Activated CD4-positive, alpha-beta T cell treated with anti-CD3 and anti-CD28 coated beads for 1 hour (primary cell): ENCODE measurements around the gene PRKN.

Experiments used
- DNase-seq: peaks from one replicate; pipeline ENCODE4 v3.0.0-alpha.2; 2020

The PRKN gene

DNA sequence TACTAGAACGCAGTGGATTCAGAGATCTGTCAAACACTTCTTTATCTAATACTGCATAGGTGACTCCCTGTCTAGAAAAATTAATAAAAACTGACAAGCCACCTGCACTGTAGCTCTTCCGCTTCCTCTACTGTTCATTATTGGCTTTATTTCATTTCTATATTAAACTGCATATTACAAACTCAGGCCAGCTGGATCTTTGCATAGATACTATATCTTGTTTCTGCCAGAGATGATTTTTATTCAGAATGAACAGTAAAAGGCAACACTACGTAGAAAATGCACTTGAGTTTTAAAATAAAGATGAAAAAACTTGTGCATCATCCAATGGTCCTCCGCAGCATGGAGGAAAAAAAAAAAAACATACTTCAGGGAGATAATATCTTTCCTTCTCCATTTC is 508.3 kb downstream of the PRKN start:
- no peak for DNase-seq

- DNase-seq = no peak
These were observed 509.6 kb downstream of the PRKN start for GRCh38 chr6:162217811-162218493.

GRCh38 chr6:162217058-162217457 is 510.5 kb downstream of the PRKN start:
- DNase-seq = no peak

GRCh38 chr6:162211777-162212176 is 515.8 kb downstream of the PRKN start:
- no peak for DNase-seq

GRCh38 chr6:162211022-162211421 is 516.5 kb downstream of the PRKN start:
- no peak for DNase-seq

GRCh38 chr6:162203287-162203686 is 524.3 kb downstream of the PRKN start:
- no peak for DNase-seq

DNA sequence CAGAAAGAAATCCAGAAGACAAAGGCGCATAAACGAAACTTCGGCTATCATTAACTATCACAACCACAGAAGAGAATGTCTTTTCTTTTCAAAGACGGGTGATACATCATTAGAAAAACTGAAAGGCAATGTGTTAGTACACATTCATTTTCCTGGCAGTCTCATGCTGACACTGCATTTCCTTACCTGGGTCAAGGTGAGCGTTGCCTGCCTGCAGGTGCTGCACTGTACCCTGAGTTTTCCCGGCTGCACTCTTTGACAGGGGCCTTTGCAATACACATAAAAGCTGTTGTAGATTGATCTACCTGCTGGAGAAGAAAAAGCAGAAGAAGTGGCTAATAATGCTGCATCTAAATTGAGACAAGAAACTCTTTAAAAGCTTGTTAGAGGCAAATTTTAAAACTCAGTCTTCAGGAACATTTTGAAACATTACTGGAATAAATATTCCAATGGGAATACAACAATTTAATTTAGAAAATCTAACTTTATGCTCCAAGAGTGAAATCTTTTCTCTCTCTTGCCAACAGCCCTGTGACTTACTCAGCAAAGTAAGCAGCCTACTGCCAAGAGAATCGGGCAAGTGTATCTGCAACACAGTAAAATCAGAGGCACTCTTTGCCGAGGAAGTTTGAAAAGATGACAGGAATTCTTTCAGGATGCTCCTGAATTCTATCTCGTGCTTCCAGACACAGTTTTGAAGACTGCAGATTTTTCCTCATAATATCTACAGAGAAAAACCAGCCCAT is 526.4 kb downstream of the PRKN start:
- no peak for DNase-seq

- no peak for DNase-seq
These were observed 527.5 kb downstream of the PRKN start for GRCh38 chr6:162200041-162200440.

DNA sequence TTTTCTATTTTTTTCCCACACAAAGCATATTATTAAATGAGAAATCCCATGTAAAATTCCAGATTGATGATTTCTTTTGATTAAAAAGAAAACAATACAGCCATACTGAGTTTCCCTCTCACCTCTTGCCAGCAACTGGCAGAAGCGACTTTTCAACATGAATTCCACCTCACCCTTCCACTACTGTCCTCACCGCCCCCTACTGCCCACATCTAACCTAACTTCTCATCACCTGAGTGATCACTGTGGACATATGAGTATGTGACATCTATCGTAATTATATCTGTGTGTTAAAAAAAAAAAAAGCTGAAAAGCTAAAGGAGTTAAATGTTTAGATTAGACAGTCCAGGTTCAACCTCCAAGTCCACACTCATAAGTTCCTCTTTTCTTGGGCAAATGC is 528.6 kb downstream of the PRKN start:
- no peak for DNase-seq

DNA sequence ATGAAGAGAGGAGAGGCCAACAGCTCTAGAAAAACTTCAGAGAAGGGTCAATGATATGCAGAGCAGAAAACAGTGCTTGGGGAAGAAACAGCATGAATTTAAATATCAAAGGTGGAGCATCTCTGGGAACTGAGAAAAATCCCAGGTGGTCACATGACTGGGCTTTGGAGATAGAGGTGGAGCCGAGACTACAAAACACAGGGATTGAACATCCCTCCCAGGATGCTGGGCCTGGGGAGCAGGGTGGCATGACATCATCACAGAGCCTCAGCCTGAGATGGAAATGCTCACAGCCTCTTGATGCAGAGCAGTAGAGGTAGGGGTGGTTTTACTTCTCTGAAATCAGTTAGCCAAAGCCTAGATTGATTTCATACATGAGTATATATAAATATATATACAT is 529.5 kb downstream of the PRKN start:
- no peak for DNase-seq

GRCh38 chr6:162195441-162195840 is 532.1 kb downstream of the PRKN start:
- no peak for DNase-seq

DNA sequence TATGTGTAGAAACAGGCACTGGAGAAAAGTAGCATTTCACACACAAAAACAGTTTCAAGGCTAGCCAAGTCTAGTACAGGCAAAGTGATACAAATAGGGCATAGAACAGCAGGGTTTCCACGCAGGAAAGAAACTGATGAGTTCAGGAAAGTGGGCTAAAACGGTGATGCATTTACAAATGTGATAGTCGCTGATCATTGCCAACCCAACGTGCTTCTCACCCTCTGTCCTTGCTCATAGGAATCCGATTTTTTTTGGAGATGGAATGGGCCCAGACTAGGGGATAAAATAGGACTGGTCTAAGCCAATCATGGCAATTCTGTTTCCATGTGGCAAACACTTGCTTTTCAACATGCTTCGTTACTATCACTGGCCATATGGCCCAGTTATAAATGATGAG is 536.6 kb downstream of the PRKN start:
- DNase-seq = no peak

DNA sequence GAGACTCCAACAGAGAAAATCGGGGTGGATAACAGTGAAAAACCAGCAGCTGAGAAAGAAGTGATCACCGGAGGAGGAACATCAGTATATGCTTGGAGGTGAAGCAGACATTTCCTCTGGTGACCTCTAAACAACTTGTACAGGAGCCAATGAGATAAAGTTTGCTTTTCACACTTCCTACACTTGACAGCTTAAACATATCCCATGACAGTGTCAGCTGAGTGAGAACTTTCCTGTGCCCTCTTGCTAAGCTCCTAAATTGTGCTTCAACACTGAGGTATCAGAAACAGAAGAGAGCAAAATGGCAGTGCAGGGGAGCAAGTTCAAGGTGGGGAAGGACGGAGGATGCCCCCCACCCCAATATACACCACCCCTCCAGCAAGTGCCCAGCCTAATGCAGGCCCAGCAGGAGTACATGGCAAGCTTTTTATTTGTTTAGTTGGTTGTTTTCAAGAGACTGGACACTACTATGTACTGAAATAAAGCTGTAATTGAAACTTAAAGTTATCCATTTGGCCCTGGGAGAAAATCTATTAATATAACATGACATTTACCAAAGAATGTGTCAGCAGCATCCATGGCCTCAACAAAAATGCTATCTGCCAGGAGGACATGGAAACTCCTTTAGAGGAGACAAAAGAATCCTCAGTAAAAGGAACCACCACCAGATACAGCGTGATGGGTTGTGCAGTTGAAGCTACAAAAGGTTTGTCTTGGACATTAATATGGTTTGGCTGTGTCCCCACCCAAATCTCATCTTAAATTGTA is 540.2 kb downstream of the PRKN start:
- no peak for DNase-seq

GRCh38 chr6:162184465-162184864 is 543.1 kb downstream of the PRKN start:
- DNase-seq = no peak

DNA sequence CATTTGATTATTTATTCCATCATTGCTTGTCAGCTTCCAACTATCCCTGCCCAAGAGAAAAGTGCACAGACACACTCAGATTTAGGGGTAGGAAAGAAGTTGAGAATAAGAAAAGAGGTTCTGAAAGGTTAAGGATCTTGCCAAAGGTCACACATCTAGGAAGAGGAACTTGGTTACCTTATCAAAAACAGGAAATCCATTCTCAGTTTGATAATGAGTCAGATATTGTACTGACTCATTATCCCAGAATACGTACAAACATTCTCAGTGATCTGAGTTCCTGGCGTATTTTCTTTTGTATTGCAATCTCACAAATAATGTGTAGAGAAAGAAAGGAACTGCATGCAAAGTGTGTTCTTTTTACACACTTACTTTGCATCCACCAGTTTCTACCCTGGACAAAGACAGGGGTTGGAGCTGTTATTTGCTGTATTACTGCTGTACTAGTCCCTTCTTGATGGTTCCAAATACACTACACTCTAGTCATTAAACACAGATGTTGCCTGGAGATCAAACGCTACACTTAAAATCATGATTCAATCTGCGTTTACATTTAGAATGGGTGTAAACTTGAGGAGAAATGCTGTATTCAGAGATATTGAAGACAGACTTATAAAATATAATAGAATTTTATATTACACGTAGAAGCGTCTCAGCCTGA is 545.7 kb downstream of the PRKN start:
- DNase-seq = no peak

DNA sequence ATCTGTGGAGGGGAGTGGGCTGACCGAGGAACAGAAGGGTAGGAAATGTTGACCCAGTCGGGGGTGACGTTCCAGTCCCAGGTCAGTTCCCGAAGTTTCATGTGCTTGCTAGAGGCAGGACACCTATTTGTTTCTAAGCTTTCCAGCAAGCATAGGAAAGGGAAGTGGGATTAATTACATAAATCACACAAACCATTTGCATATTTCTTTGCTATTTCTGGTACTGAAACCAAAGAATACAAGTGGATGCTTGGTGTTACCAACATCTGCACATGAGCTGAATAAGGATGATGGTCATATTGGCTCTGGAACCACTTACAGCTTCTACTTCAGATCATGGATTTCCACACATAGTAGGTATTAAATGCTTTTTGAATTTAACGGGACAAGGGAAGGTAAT is 546.5 kb downstream of the PRKN start:
- no peak for DNase-seq

DNA sequence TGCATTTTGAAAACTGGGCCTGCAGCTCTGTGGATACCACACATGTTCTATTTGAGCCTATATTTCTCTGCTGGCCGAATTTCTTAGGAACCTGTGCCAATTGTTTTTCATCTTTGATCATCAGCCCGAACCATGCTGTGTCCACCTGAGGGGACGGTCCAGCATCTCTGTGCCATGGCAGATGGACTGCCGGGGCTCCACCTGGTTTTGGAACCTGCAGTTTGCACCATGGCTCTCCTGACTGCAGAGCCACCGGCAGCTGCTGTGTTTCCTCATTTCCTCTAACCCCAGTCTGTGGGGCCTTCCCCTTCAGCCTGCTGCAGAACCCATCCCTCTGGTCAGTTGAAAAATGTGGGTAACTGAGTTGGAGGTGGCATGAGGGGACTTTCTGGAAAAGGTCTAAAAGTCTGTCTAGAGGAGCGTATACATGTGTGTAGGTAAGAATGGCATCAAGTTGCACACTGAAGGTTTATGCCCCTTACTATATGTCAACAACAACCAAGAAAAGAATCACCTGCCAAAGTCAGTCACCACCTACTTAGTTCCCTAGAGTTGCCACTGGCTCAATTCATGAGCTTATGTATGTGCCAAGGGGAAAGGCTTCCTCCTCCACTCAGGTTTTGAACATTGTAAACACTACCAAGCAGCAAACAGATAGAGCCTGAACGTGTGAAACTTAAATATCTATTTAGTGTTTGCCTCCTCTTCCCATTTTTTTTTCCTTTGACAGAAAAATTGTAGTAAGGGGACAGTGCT is 548.2 kb downstream of the PRKN start:
- DNase-seq = no peak

DNA sequence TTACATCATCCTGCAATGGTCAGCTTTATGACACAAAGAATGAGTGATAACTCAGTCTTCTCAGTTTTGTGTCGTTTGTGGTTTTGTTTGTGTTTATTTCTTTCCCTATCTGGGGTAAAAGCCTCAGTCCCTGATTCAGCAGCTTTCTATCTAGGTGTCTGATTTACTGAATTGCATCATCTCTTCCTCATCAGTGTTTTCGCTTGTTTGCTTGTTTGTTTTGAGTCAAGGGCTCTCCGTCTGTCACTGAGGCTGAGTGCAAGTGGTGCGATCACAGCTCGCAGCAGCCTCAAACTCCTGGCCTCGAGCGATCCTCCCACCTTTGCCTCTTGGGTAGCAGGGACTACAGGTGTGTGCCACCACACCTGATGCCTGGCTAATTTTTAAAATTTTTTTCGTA is 548.9 kb downstream of the PRKN start:
- DNase-seq = no peak

- no peak for DNase-seq
These were observed 549.3 kb downstream of the PRKN start for GRCh38 chr6:162178266-162178665.

- DNase-seq = no peak
These were observed 549.8 kb downstream of the PRKN start for GRCh38 chr6:162177746-162178145.

DNA sequence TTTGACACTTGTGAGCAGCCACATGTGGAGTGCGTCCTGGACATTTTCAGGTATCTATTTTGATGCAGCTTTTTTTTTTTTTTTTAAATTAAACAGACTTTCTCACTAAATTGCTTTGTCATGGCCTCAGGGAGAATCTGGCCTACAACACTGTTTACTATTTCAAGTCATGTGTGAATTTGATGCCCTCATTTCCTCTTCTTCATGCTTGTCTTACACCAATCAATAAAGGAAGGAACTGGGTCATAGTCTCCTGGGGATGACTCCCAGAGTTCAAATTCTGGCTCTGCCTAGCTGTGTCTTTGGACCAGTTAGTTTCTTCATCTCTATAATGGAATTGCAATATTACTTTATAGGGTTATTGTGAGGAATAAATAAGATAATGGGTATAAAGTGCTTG is 554.1 kb downstream of the PRKN start:
- DNase-seq = no peak

DNA sequence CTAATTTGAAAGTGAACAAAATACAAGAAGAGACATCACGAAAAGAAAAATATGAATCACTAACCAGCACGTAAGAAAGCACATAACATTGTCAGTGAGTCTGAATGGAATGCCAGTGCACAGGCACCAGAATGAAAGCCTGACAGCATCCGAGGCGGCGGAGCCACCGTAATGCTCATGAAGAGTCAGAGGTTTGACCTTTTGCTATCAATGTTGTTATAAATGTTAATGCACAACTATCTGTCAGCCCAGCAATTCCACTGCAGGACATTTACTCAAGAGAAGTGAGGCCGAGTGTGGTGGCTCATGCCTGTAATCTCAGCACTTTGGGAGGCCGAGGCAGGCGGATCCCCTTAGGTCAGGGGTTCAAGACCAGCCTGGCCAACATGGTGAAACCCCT is 562.1 kb downstream of the PRKN start:
- no peak for DNase-seq
